GM21515 (cell line): Measurements from ENCODE around the gene ATP8B4.

Experiments
- ATAC-seq: cut with Tn5 transposase; IDR thresholded peaks from one replicate; pipeline ENCODE4 v1.9.1; 2021; ENCODE audit not compliant: unreplicated experiment

Gene ATP8B4

GRCh38 chr15:49900006-49900902, 218.8 kb downstream of the ATP8B4 start:
- no peak for ATAC-seq

- ATAC-seq: no peak
These were observed 220.3 kb downstream of the ATP8B4 start for GRCh38 chr15:49898575-49899283.

GRCh38 chr15:49898097-49898496, 220.9 kb downstream of the ATP8B4 start:
- ATAC-seq: no peak

- ATAC-seq: no peak
These were observed 223.4 kb downstream of the ATP8B4 start for GRCh38 chr15:49895347-49896223.

GRCh38 chr15:49890689-49891088, 228.3 kb downstream of the ATP8B4 start:
- no peak for ATAC-seq

GRCh38 chr15:49889536-49889935, 229.5 kb downstream of the ATP8B4 start:
- no peak for ATAC-seq

- ATAC-seq: no peak
These were observed 230.3 kb downstream of the ATP8B4 start for GRCh38 chr15:49888734-49889133.

- no peak for ATAC-seq
These were observed 230.7 kb downstream of the ATP8B4 start for GRCh38 chr15:49888323-49888693.

- ATAC-seq: no peak
These were observed 231.2 kb downstream of the ATP8B4 start for GRCh38 chr15:49887659-49888322.

- ATAC-seq: no peak
These were observed 235.9 kb downstream of the ATP8B4 start for GRCh38 chr15:49883121-49883520.

GRCh38 chr15:49881866-49882265, 237.2 kb downstream of the ATP8B4 start:
- no peak for ATAC-seq

- ATAC-seq: no peak
These were observed 237.6 kb downstream of the ATP8B4 start for GRCh38 chr15:49881433-49881832.

- ATAC-seq: no peak
These were observed 241.0 kb downstream of the ATP8B4 start for GRCh38 chr15:49877873-49878521.

- no peak for ATAC-seq
These were observed 241.7 kb downstream of the ATP8B4 start for GRCh38 chr15:49877117-49877872.

GRCh38 chr15:49876401-49877038, 242.5 kb downstream of the ATP8B4 start:
- no peak for ATAC-seq

- ATAC-seq: no peak
These were observed 243.6 kb downstream of the ATP8B4 start for GRCh38 chr15:49875392-49875791.

GRCh38 chr15:49870472-49870871, 248.6 kb downstream of the ATP8B4 start:
- ATAC-seq: no peak

- no peak for ATAC-seq
These were observed 250.7 kb downstream of the ATP8B4 start for GRCh38 chr15:49868348-49868747.
